ENCODE measurements around the gene TMPRSS4. TPM values are rescaled to one million over a fixed set of nuclear protein-coding genes. Genes with fewer than 3 reads are reported as not detected.

TMPRSS4 gene
- total and polyA plus RNA-seq, 9 of the 15 experiments (the other 6 are each of a cell fraction or from before 2014, with no cell fraction given), result 4.0 to 10.0 (median 5.6) TPM

DNA sequence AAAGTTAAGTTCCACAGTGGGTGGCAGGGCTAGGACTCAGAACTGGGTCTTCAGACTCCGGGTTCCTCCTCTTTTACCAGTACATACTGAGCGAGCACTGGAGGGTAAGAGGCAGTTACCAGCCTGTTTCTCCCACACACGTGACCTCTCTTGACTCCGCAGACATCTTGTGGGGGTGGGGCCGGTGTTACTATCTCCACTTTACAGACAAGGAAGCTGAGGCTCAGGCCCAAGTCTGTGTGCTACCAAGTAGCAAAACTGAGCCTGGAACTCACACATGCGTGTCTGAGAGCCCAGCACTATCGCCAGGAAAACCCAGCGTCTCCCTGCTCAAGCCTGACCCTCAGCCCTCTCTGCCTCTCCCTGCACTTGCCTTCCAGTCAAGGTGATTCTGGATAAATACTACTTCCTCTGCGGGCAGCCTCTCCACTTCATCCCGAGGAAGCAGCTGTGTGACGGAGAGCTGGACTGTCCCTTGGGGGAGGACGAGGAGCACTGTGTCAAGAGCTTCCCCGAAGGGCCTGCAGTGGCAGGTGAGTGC, 25.9 kb downstream of the TMPRSS4 start (continued):
- no peak for TF ChIP-seq MAZ (CRISPR knock-in tag; conservative IDR thresholded peaks at IDR 0.05 in 1 of 2, IDR thresholded peaks at IDR 0.05 in 1 of 2)
- no peak for TF ChIP-seq SMAD1 (IDR thresholded peaks at IDR 0.05; ENCODE audit: low read depth, low read length, partially characterized antibody)
- TF ChIP-seq ZNF431 (CRISPR knock-in tag; IDR thresholded peaks at IDR 0.05), result no peak
- no peak for TF ChIP-seq IFI16 (CRISPR knock-in tag; IDR thresholded peaks at IDR 0.05)
- no peak for TF ChIP-seq FIP1L1 (IDR thresholded peaks at IDR 0.05; ENCODE audit: low read depth, low read length, poor library complexity, severe bottlenecking)
- TF ChIP-seq ZNF785 (CRISPR knock-in tag; IDR thresholded peaks at IDR 0.05), result no peak
- no peak for TF ChIP-seq ERF (CRISPR knock-in tag; IDR thresholded peaks at IDR 0.05)
- no peak; the same call in 1 of the 2 replicates for TF ChIP-seq NR1H2 (CRISPR knock-in tag; IDR thresholded peaks at IDR 0.05)
- TF ChIP-seq THRA (IDR thresholded peaks at IDR 0.05), result peak; percentile 59; the same call in 1 of the 2 replicates
- TF ChIP-seq HNRNPUL1 (IDR thresholded peaks at IDR 0.05; ENCODE audit: low read length), result no peak
- no peak for TF ChIP-seq ZNF668 (CRISPR knock-in tag; IDR thresholded peaks at IDR 0.05)
- TF ChIP-seq, protein P1, sequence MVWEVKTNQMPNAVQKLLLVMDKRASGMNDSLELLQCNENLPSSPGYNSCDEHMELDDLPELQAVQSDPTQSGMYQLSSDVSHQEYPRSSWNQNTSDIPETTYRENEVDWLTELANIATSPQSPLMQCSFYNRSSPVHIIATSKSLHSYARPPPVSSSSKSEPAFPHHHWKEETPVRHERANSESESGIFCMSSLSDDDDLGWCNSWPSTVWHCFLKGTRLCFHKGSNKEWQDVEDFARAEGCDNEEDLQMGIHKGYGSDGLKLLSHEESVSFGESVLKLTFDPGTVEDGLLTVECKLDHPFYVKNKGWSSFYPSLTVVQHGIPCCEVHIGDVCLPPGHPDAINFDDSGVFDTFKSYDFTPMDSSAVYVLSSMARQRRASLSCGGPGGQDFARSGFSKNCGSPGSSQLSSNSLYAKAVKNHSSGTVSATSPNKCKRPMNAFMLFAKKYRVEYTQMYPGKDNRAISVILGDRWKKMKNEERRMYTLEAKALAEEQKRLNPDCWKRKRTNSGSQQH (CRISPR knock-in tag; IDR thresholded peaks at IDR 0.05), result no peak
- no peak for TF ChIP-seq MCM7 (IDR thresholded peaks at IDR 0.05)
- TF ChIP-seq ZNF274 (IDR thresholded peaks at IDR 0.05; ENCODE audit: borderline replicate concordance, low read depth, low read length), result no peak
- TF ChIP-seq FOS (IDR thresholded peaks at IDR 0.05; ENCODE audit: extremely low read depth, insufficient read length), result no peak
- TF ChIP-seq E2F4 (CRISPR knock-in tag; IDR thresholded peaks at IDR 0.05; ENCODE audit: low read depth), result no peak
- TF ChIP-seq ZNF282 (CRISPR knock-in tag; IDR thresholded peaks at IDR 0.05), result no peak
- no peak for TF ChIP-seq ZNF347 (CRISPR knock-in tag; IDR thresholded peaks at IDR 0.05; ENCODE audit: low read depth)
- peak; percentile 40; the same call in 1 of the 2 replicates for TF ChIP-seq NR2C1 (IDR thresholded peaks at IDR 0.05)
- 0 out of 2 replicates have a peak, but pooled peaks have one; percentile 18 for TF ChIP-seq NR2C1 (tag; IDR thresholded peaks at IDR 0.05)
- TF ChIP-seq, protein P2, sequence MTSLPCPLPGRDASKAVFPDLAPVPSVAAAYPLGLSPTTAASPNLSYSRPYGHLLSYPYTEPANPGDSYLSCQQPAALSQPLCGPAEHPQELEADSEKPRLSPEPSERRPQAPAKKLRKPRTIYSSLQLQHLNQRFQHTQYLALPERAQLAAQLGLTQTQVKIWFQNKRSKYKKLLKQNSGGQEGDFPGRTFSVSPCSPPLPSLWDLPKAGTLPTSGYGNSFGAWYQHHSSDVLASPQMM (CRISPR knock-in tag; IDR thresholded peaks at IDR 0.05), result no peak
- TF ChIP-seq PTBP1 (IDR thresholded peaks at IDR 0.05; ENCODE audit: low read depth, low read length), result no peak
- TF ChIP-seq, protein P3, sequence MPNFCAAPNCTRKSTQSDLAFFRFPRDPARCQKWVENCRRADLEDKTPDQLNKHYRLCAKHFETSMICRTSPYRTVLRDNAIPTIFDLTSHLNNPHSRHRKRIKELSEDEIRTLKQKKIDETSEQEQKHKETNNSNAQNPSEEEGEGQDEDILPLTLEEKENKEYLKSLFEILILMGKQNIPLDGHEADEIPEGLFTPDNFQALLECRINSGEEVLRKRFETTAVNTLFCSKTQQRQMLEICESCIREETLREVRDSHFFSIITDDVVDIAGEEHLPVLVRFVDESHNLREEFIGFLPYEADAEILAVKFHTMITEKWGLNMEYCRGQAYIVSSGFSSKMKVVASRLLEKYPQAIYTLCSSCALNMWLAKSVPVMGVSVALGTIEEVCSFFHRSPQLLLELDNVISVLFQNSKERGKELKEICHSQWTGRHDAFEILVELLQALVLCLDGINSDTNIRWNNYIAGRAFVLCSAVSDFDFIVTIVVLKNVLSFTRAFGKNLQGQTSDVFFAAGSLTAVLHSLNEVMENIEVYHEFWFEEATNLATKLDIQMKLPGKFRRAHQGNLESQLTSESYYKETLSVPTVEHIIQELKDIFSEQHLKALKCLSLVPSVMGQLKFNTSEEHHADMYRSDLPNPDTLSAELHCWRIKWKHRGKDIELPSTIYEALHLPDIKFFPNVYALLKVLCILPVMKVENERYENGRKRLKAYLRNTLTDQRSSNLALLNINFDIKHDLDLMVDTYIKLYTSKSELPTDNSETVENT (CRISPR knock-in tag; IDR thresholded peaks at IDR 0.05), result no peak
- no peak for TF ChIP-seq DACH1 (IDR thresholded peaks at IDR 0.05; ENCODE audit: partially characterized antibody)
- TF ChIP-seq ZNF717 (CRISPR knock-in tag; IDR thresholded peaks at IDR 0.05), result no peak
